GM12801 (cell line): Measurements from ENCODE around the gene RPL10A.

Experiments used
- TF ChIP-seq, protein P1 (sequence below): IDR thresholded peaks from one replicate; pipeline ENCODE4 v1.5.1; 2011; ENCODE audit warnings: control low read depth; ENCODE audit not compliant: insufficient read length; ENCODE audit errors: extremely low read depth

The RPL10A gene

DNA sequence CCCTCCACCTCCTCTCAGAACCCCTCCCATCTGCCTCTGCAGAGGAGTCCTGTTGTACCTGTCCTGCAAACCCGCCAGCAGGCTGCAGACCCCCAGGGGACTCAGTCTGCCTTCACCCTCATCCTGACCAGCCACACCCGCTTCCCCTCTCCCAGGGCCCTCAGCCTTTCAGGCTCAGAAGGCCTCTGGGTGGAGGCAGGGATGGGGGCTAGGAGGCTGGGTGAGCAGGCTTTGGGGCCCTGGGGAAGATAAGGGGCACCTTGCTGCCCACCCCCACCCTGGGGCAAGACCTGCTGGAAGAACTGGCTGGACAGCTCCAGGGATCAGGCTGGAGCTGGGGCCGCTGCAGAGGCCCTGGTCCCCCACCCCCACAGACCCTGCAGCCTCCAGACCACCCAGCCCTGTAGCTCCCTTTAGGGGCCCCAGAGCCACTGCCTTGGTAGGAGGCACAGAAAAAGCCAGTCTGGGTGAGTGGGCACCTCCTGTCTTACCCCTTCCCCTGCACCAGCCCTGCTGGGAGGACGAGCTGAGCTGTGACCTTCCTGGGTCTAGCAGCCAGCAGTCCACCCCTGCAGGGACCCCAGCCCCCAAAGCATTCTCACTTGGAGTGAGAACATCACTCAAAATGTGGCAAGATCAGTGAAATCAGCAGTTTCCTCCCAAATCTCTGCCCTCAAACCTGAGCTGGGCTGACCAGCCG lies 23.5 kb downstream of the RPL10A start:
- TF ChIP-seq, protein P1, sequence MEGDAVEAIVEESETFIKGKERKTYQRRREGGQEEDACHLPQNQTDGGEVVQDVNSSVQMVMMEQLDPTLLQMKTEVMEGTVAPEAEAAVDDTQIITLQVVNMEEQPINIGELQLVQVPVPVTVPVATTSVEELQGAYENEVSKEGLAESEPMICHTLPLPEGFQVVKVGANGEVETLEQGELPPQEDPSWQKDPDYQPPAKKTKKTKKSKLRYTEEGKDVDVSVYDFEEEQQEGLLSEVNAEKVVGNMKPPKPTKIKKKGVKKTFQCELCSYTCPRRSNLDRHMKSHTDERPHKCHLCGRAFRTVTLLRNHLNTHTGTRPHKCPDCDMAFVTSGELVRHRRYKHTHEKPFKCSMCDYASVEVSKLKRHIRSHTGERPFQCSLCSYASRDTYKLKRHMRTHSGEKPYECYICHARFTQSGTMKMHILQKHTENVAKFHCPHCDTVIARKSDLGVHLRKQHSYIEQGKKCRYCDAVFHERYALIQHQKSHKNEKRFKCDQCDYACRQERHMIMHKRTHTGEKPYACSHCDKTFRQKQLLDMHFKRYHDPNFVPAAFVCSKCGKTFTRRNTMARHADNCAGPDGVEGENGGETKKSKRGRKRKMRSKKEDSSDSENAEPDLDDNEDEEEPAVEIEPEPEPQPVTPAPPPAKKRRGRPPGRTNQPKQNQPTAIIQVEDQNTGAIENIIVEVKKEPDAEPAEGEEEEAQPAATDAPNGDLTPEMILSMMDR: no peak

DNA sequence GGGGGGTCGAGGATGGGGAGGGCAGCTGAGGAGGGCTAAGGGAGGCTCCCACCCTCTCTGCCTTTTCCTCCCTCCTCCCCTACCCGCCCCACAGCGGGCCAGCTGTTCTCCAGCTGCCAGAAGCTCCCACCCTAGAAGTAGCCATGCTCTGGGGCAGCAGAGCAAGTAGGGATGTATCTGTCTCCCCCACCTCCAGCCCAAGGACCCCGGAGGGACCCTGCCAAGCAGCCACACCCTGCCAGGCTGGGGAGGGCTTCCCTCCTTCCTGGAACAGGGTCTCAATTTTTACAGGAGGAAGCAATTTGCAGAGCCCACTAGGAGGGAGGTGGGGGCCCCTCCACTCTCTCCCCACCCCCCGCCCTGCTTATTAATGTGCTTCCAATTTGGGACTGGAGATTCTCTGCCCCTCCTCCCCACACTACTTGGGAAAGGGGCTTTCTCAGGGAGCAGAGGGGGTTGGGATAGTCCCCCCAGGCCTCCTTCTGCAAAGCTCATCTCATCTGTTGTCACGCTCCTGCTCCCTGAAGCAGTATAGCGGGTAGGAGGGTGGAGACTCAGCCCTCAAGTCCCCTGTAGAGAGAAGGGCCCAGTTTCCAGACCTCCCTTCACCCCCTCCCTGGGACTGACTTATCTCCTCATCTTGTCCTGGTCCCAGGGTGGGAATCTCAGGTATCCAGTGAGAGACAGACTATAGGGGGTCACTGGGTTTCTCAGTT lies 24.2 kb downstream of the RPL10A start:
- TF ChIP-seq, protein P1: no peak

GRCh38 chr6:35492974-35493284 lies 24.7 kb downstream of the RPL10A start:
- TF ChIP-seq, protein P1: no peak

GRCh38 chr6:35493307-35493983 lies 25.2 kb downstream of the RPL10A start:
- TF ChIP-seq, protein P1: no peak

DNA sequence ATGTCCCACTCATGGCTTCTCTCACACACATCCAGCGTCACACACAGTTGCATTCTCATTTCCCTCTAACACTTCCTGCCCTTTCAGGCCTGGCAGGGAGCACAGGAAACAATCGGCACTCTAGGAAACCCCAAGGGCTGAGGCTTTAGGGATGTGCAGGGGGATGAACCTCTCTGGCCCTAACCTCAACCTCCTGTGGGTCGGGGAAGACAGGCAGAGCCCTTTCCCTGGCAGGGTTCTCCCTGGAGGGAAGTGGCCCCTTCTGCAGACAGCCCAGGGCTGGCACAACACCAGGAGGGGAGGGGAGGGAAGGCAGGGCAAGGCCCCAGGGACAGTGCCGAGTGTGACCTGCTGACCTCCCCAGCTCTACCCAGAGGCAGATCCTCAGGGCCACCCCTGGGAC lies 26.0 kb downstream of the RPL10A start:
- TF ChIP-seq, protein P1: no peak

DNA sequence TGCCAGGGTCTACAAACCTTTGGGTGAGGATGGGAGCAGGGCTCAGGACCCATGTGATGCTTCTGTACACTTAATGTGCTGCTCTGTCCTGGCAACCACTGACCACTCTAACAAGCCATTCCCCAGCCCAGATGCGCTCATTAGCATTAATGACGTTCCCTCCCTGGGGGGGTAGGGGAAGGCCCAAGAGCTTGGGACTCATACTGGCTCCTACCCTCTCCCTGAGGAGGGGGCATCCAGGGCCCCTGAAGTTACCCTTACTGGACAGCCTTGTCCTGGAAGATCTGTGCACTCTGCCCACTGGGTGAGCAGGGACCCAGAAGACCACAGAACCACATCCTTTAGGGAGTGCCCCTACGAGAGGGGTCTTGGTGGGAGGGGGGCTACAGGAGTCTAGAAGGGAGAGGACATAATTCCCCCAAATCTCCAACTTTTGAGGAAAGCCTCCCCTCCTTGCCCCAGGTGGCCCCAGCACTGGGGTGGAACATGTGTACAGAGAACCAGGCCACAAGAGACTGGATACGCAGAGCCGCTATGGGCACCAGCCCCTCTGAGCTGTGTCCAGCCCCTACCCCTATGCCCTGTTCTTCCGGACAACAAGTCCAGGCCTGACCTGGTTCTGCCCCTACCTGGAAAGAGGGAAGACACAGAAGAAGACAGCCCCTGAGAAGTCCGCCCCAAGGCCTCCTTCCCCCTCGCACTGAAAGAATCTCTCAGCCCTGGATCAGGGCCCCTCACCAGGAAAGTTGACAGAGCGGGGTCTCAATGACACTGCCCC lies 27.2 kb downstream of the RPL10A start:
- TF ChIP-seq, protein P1: no peak

DNA sequence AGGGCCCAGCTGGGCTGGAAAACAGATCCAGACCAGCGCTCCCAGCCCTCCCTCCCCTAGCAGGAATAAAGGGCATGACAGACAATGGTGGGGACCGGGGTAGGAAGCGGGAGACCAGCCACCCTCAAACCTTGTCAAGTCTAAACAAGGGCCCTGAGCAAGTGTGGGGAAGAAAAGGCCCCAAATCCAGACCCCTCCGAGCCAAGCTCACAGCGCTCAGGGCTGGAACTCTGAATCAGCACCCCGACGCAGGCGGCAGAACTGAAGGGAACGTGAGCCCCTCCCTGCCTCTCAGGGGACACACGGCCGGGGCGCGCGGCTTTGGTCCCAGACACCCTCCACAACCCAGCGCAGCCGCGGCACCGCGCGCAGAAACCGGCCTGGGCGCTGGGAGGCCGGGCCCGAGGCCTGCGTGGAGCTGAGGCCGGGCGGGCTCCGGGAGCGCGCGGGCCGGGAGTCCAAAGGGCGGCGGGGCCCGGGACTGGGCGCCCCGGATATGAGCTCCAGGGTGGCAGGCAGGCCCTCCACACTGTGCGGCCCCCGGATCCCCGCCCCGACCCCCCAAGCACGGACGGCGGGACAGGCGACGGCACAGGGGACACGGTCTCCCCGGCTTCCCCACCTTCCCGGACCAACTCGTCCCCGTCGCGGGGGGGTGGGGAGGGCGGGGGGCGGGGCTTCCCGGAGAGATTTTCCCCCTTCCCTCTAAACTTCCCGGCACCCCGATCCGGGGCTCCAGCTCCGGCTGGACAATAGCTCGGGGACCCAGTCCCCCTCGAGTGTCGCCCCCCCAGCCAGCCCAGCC lies 28.0 kb downstream of the RPL10A start:
- TF ChIP-seq, protein P1: no peak
